Colon (tissue), 2 donors: ENCODE data around the gene CKAP5.

Source experiments
- FAIRE-seq: peaks from 2 replicates; lab custom pipeline; 2012; peaks lifted over from hg19 to GRCh38; lab: Jason Lieb, UNC
- donor health status: control.
- donor health status: control.

CKAP5 gene

GRCh38 chr11:46698597-46698996 lies 147.5 kb downstream of the CKAP5 start:
- FAIRE-seq: no peak

DNA sequence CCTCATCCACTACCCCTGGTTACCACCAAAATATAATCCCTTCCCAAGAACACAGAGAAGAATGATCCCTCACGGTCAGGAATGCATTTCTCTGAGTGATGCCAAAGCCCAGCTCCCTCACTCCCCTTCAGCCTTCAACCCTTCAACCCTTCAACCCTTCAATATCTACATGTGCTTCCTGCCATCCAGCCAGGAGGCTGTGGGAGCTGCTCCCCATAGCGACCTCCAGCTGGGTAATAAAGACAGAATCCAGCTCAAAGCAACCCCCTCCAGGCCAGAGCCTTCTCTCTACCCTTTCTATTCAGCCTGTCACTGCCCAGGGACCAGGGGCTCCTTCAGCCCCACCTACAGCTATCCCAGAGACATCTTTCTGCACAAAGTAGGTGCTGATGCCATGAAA lies 148.4 kb downstream of the CKAP5 start:
- no peak for FAIRE-seq

DNA sequence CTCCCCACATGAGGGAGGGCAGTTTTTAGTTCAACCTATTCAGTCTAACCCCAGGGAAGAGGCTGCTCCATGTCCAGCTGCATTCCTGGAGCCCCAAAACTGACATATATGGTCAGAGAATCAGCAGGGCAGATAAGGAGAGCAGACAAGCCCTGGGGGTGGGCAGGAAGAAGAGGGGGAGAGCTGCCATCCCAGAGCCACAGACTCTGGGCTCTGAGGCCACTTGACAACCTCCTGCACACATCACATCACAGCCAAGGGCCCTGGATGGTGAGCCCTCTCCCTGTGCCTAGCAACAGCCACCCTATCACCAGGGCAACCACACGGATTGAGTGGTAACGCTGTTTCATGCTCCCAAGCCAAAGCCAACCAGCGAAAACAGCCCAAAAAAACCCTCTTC lies 148.8 kb downstream of the CKAP5 start:
- no peak for FAIRE-seq

DNA sequence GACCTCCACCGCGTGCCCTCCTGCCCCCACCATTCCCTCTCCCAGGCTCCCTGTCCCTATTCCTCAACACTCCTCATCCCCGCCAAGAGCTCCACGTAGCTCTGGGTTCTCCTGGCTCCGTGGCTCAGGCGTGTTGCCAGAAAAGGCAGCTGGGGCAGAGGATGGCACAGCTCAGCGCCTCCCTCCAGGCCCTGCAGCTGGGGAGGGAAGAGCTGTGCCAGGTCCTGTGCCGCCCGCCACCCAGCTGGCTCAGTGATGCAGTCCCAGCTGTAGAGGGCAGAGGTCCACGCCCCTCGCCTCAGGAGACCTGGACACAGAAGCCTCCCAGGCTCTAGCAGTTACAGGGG lies 149.9 kb downstream of the CKAP5 start:
- FAIRE-seq: no peak

- FAIRE-seq: no peak
Observed at GRCh38 chr11:46695345-46696211, 150.5 kb downstream of the CKAP5 start.

DNA sequence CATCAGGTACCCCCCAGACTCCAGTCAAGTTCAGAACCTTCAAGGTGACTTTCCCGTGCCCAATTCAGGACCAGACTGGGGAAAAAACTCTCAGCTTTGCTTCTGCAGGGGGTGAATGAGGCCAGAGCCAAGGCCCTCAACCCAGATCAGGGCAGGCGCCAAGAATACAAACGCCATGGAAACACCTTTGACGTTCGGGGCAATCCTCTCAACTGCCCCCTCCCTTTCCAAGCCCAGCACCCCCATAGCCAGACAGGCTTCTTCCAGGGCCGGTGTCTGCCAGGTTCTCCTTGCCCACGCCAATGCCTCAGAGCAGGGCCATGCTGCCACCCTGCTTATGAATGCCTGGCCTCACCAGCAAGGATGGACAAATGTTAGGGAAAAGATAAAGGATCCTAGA lies 151.5 kb downstream of the CKAP5 start:
- no peak for FAIRE-seq

DNA sequence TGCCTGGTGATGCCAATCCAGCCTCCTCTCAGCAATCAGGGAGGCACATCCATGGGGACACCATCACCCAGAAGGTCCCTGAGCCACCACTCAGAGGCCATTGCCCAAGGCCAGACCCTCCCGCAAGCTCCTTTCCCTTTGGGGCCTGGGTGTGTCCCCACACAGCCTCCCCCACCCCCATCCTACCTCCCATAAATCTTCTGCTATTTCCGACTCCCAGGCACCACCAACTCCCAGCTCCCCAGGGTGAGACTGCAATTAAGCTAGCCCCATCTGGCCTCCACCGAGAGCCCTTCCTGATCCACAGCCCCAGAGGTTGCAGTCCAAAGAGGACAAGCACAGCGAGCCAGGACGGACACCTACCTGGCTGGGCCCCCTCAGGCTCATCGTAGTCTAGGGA lies 152.0 kb downstream of the CKAP5 start:
- FAIRE-seq: no peak

DNA sequence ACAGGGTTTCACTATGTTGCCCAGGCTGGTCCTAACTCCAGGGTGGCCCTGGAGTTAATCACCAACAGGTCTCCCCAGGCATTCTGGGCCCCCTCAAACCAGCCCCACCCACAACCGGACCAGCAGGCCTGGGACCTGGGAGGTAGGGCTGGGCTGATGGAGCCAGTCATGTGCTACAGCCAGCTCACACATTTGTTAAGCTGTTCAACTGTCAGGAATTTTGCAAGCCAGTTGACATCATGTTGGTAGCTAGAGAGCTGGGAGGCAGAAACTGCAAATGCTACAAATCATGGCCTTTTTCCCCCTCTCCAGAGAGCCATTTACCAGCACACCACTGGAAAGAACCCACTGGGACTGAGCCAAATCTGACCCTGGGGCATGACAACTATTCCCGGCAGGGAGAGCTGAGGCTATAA lies 152.5 kb downstream of the CKAP5 start:
- FAIRE-seq: no peak
